Muscle of arm (tissue), 12 donors: ENCODE measurements around the gene SEC23A. TPM values are rescaled to one million over a fixed set of nuclear protein-coding genes. Genes with fewer than 3 reads are reported as not detected.

ENCODE experiments used
- DNase-seq: peaks from one replicate; pipeline ENCODE4 v3.0.0-alpha.2; 2013
- polyA plus RNA-seq, 12 donors: library from polyadenylated mRNA; unstranded; fragments of 120-200 nt; gene quantifications; one replicate each; pipeline ENCODE4 v1.2.1, GENCODE V29; 2013; ENCODE audit not compliant: insufficient read length in 12 of 12

The SEC23A gene
- polyA plus RNA-seq, 12 donors, result 65.7 to 107 (median 89.9) TPM; not detected in 1

GRCh38 chr14:38994731-38995130, 108.3 kb downstream of the SEC23A start:
- no peak for DNase-seq

- no peak for DNase-seq
Measured at GRCh38 chr14:38993981-38994380, 109.1 kb downstream of the SEC23A start.

GRCh38 chr14:38992067-38992844, 110.8 kb downstream of the SEC23A start:
- no peak for DNase-seq

GRCh38 chr14:38991299-38991698, 111.7 kb downstream of the SEC23A start:
- no peak for DNase-seq

- no peak for DNase-seq
Measured at GRCh38 chr14:38989922-38990546, 113.0 kb downstream of the SEC23A start.

- no peak for DNase-seq
Measured at GRCh38 chr14:38987781-38988180, 115.3 kb downstream of the SEC23A start.

GRCh38 chr14:38982837-38983236, 120.2 kb downstream of the SEC23A start:
- no peak for DNase-seq

GRCh38 chr14:38982278-38982677, 120.8 kb downstream of the SEC23A start:
- no peak for DNase-seq

Other genes starting within 250 kb of the SEC23A start
- gene GEMIN2, start 11.1 kb upstream of the SEC23A start, polyA plus RNA-seq, result 10 to 100 TPM in 10 of 12 donors, not detected in 2; 12.4 to 23.5 (median 20.2) TPM
- gene TRAPPC6B, start 67.1 kb upstream of the SEC23A start, polyA plus RNA-seq, result 10 to 100 TPM in 11 of 12 donors, not detected in 1; 21.2 to 43.2 (median 27.7) TPM
- gene PNN, start 72.0 kb upstream of the SEC23A start, polyA plus RNA-seq, result 100 to 1,000 TPM in 6 of 12 donors, 10 to 100 TPM in 5, not detected in 1; 67.3 to 236 (median 100) TPM
- gene MIA2, start 130.7 kb upstream of the SEC23A start, polyA plus RNA-seq, result 10 to 100 TPM in 11 of 12 donors, not detected in 1; 15.8 to 31.4 (median 18.7) TPM